HCT116 (cell line): ENCODE results near the gene LIPG. TPM values are rescaled to one million over a fixed set of nuclear protein-coding genes. Genes with fewer than 3 reads are reported as not detected.

Source experiments
- ATAC-seq: fragments of 200-7000 bp; cut with Tn5 transposase; 2 replicates; pipeline ENCODE4 v1.9.1; 2020; ENCODE audit warnings: mild to moderate bottlenecking, moderate library complexity
- BruUV-seq: library from RNA; stranded (reverse); fragments of 400-500 nt; replicated peaks from 2 replicates; lab custom pipeline; 2021; lab: Mats Ljungman, UMichigan
- CTCF ChIA-PET: fragments of 300-600 bp; sonication (Branson Sonifier 250); formaldehyde crosslinking; loops from one replicate; lab custom pipeline; 2021; ENCODE audit warnings: antibody characterized with exemption; lab: Charles Lee
- POLR2A ChIA-PET: fragments of 300-600, 350-600 bp; sonication (Branson Sonifier 250); formaldehyde crosslinking; loops from one replicate; lab custom pipeline; 2021; ENCODE audit warnings: antibody characterized with exemption; lab: Charles Lee
- RAD21 ChIA-PET, 2 experiments: fragments of 300-600 bp; sonication (Branson Sonifier 250); formaldehyde crosslinking; loops; one replicate each; lab custom pipeline; 2023; ENCODE audit warnings: low total read pairs in 2 of 2; ENCODE audit not compliant: uncharacterized antibody in 2 of 2, unreplicated experiment in 2 of 2, low non-redundant PET in 1 of 2; lab: Charles Lee
- DNase-seq: peaks from one replicate; pipeline ENCODE4 v3.0.0-alpha.2; 2010; ENCODE audit warnings: low read depth, low spot score
- H2AFZ ChIP-seq: fragments of 200-600 bp; shearing (Covaris generic), sonication (generic); 2 replicates; pipeline ENCODE4 v1.6.1; 2017; ENCODE audit warnings: low read depth, mixed run types, mixed read lengths, antibody characterized with exemption, low read length; ENCODE audit not compliant: poor library complexity, severe bottlenecking
- H3K27ac ChIP-seq: 2 replicates; pipeline ENCODE4 v1.5.1; 2012; ENCODE audit warnings: low read depth, low read length
- H3K27me3 ChIP-seq: fragments of 200-600 bp; sonication (generic); 2 replicates; pipeline ENCODE4 v1.6.1; 2016; ENCODE audit warnings: mixed run types, low read length, mixed read lengths; ENCODE audit not compliant: insufficient read depth
- H3K36me3 ChIP-seq, 2 experiments: fragments of 200-500 bp in 1 of 2; fragments of 200-600 bp in 1 of 2; sonication (Bioruptor generic) in 1 of 2; sonication (generic) in 1 of 2; 2 replicates each; pipeline versions ENCODE4 v1.5.1 to v1.6.1; 2014 to 2016; ENCODE audit warnings: low read length in 2 of 2, inconsistent platforms in 1 of 2, mixed read lengths in 1 of 2, mixed run types in 1 of 2; ENCODE audit not compliant: insufficient read depth in 2 of 2, control insufficient read depth in 1 of 2
- H3K4me1 ChIP-seq, 2 experiments: fragments of 200-600 bp in 1 of 2; sonication (generic) in 1 of 2; 2 replicates each; pipeline versions ENCODE4 v1.5.1 to v1.6.1; 2012 to 2017; ENCODE audit warnings: low read length in 2 of 2, inconsistent platforms in 1 of 2, mild to moderate bottlenecking in 1 of 2, mixed read lengths in 1 of 2, mixed run types in 1 of 2, moderate library complexity in 1 of 2; ENCODE audit not compliant: insufficient read depth in 2 of 2, control insufficient read depth in 1 of 2
- H3K4me2 ChIP-seq: fragments of 200-600 bp; sonication (generic); 2 replicates; pipeline ENCODE4 v1.6.1; 2017; ENCODE audit warnings: mixed run types, low read length, mixed read lengths
- H3K4me3 ChIP-seq, 2 experiments: fragments of 200-600 bp in 1 of 2; sonication (generic) in 1 of 2; replicated peaks in 1 of 2; 2 replicates each; pipeline ENCODE4 v1.5.1; 2011 to 2016; ENCODE audit warnings: low read length in 2 of 2, control low read depth in 1 of 2, low read depth in 1 of 2, mild to moderate bottlenecking in 1 of 2, mixed read lengths in 1 of 2, mixed run types in 1 of 2
- H3K79me2 ChIP-seq: fragments of 200-600 bp; sonication (generic); 2 replicates; pipeline ENCODE4 v1.6.1; 2017; ENCODE audit warnings: mild to moderate bottlenecking, mixed run types, low read length, moderate library complexity, mixed read lengths; ENCODE audit not compliant: insufficient read depth
- H3K9ac ChIP-seq: fragments of 200-600 bp; sonication (generic); 2 replicates; pipeline ENCODE4 v1.6.1; 2016; ENCODE audit warnings: low read length, mixed read lengths
- H3K9me2 ChIP-seq: fragments of 200-600 bp; sonication (generic), shearing (Covaris generic); 2 replicates; pipeline ENCODE4 v1.6.1; 2017; ENCODE audit warnings: mixed run types, mild to moderate bottlenecking, moderate library complexity; ENCODE audit not compliant: insufficient read depth
- H3K9me3 ChIP-seq, 2 experiments: fragments of 200-500 bp in 1 of 2; fragments of 200-600 bp in 1 of 2; sonication (Bioruptor generic) in 1 of 2; sonication (generic) in 1 of 2; 2 replicates each; pipeline ENCODE4 v1.6.1; 2014 to 2017; ENCODE audit warnings: low read length in 2 of 2, mixed read lengths in 2 of 2, inconsistent platforms in 1 of 2, low read depth in 1 of 2, mild to moderate bottlenecking in 1 of 2, mixed run types in 1 of 2, moderate library complexity in 1 of 2; ENCODE audit not compliant: control insufficient read depth in 1 of 2, insufficient read depth in 1 of 2
- H4K20me1 ChIP-seq: fragments of 200-600 bp; sonication (generic), shearing (Covaris generic); 2 replicates; pipeline ENCODE4 v1.6.1; 2017; ENCODE audit warnings: mixed run types, mild to moderate bottlenecking, moderate library complexity; ENCODE audit not compliant: insufficient read depth
- ATF3 ChIP-seq: IDR thresholded peaks from 2 replicates; pipeline ENCODE4 v1.6.1; 2012
- CBX3 ChIP-seq: IDR thresholded peaks from 2 replicates; pipeline ENCODE4 v1.6.1; 2012; ENCODE audit warnings: low read depth
- CEBPB ChIP-seq: IDR thresholded peaks from 2 replicates; pipeline ENCODE4 v1.6.1; 2012; ENCODE audit warnings: low read depth
- CTCF ChIP-seq, 3 experiments: fragments of 200-600 bp in 1 of 3; sonication (generic) in 1 of 3; IDR thresholded peaks in 2 of 3; conservative IDR thresholded peaks in 1 of 3; 2 replicates each; pipeline ENCODE4 v1.5.1; 2012 to 2017; ENCODE audit warnings: low read depth in 2 of 3, low read length in 2 of 3, antibody characterized with exemption in 1 of 3, borderline replicate concordance in 1 of 3, control low read depth in 1 of 3, mild to moderate bottlenecking in 1 of 3, mixed read lengths in 1 of 3, mixed run types in 1 of 3, moderate library complexity in 1 of 3; ENCODE audit not compliant: insufficient read depth in 1 of 3
- EGR1 ChIP-seq: IDR thresholded peaks from 2 replicates; pipeline ENCODE4 v1.6.1; 2012; ENCODE audit warnings: low read depth
- EZH2 ChIP-seq: fragments of 200-600 bp; sonication (generic); IDR thresholded peaks from 2 replicates; pipeline ENCODE4 v1.6.1; 2017; ENCODE audit warnings: antibody characterized with exemption, mixed run types
- EZH2phosphoT487 ChIP-seq: fragments of 200-600 bp; IDR thresholded peaks from 2 replicates; pipeline ENCODE4 v1.6.1; 2018; ENCODE audit warnings: antibody characterized with exemption, borderline replicate concordance
- FOSL1 ChIP-seq: IDR thresholded peaks from 2 replicates; pipeline ENCODE4 v1.6.1; 2012; ENCODE audit warnings: low read depth
- JUND ChIP-seq: IDR thresholded peaks from 2 replicates; pipeline ENCODE4 v1.6.1; 2012
- MAX ChIP-seq: IDR thresholded peaks from 2 replicates; pipeline ENCODE4 v1.6.1; 2012
- POLR2A ChIP-seq: IDR thresholded peaks from 2 replicates; pipeline ENCODE4 v1.7.0; 2011; ENCODE audit warnings: borderline replicate concordance; ENCODE audit not compliant: insufficient read depth, insufficient read length; ENCODE audit errors: extremely low read depth
- RAD21 ChIP-seq: IDR thresholded peaks from 2 replicates; pipeline ENCODE4 v1.6.1; 2012; ENCODE audit warnings: low read depth, mild to moderate bottlenecking
- REST ChIP-seq: IDR thresholded peaks from 2 replicates; pipeline ENCODE4 v1.6.1; 2012; ENCODE audit warnings: low read depth
- SIN3A ChIP-seq: IDR thresholded peaks from 2 replicates; pipeline ENCODE4 v1.6.1; 2012; ENCODE audit warnings: low read depth
- SP1 ChIP-seq: IDR thresholded peaks from 2 replicates; pipeline ENCODE4 v1.6.1; 2012; ENCODE audit warnings: low read depth
- SRF ChIP-seq: IDR thresholded peaks from 2 replicates; pipeline ENCODE4 v1.6.1; 2012; ENCODE audit warnings: low read depth
- YY1 ChIP-seq: IDR thresholded peaks from 2 replicates; pipeline ENCODE4 v1.6.1; 2011; ENCODE audit warnings: low read length, low read depth, moderate library complexity, mild to moderate bottlenecking; ENCODE audit not compliant: insufficient replicate concordance; ENCODE audit errors: extremely low read depth
- ZNF274 ChIP-seq: fragments of 200-500 bp; sonication (Bioruptor generic); IDR thresholded peaks from 2 replicates; pipeline ENCODE4 v1.6.1; 2014; ENCODE audit warnings: mild to moderate bottlenecking, low read depth, low read length, inconsistent platforms
- intact Hi-C: fragments of 100-400 bp; cut with micrococcal nuclease; formaldehyde crosslinking; loops from 2 replicates; pipeline ENCODE4 v1.10.0; 2022
- total RNA-seq: library from RNA; stranded (reverse); gene quantifications from one replicate; pipeline ENCODE4 v1.2.1, GENCODE V29; 2021; ENCODE audit not compliant: unreplicated experiment

The LIPG gene
- total RNA-seq, 1 experiment from 2014 or later: 2.6 TPM

- no peak for TF ChIP-seq REST
- TF ChIP-seq EGR1: no peak
Observed at GRCh38 chr18:49591775-49592174, 29.9 kb downstream of the LIPG start (continued).

- Histone ChIP-seq H3K9ac (no peak overlapping the region), H3K36me3 (no peaks in the 10 kb centered on the region), H3K79me2 (no peaks in the 10 kb centered on the region), H3K9me2 (no peaks in the 10 kb centered on the region), H3K27ac (no peak overlapping the region), H3K27me3 (no peaks in the 10 kb centered on the region), H3K4me3 (no peak overlapping the region), H4K20me1 (no peaks in the 10 kb centered on the region), H2AFZ (no peak overlapping the region), H3K9me3 (no peaks in the 10 kb centered on the region), H3K4me1 (no peaks in the 10 kb centered on the region), H3K4me2 (no peak overlapping the region)
- ChIA-PET CTCF (no interaction called here), RAD21 (no interaction called here), POLR2A (no interaction called here)
- BruUV-seq: no TSS peak
- DNase-seq: no peak
- no peak for ATAC-seq
- intact Hi-C loops: no loop called here
- no peak for TF ChIP-seq EZH2
- TF ChIP-seq SP1: no peak
- TF ChIP-seq YY1: no peak
- no peak for TF ChIP-seq CTCF (IDR thresholded peaks at IDR 0.05 in 2 of 3, conservative IDR thresholded peaks at IDR 0.05 in 1 of 3; ENCODE audit: borderline replicate concordance in 1 of 3, insufficient read depth in 1 of 3, low read depth in 2 of 3, low read length in 2 of 3)
- no peak for TF ChIP-seq SIN3A
- no peak for TF ChIP-seq SRF
- TF ChIP-seq ATF3: no peak
- TF ChIP-seq REST: no peak
- no peak for TF ChIP-seq JUND
- no peak for TF ChIP-seq ZNF274
- TF ChIP-seq POLR2A: no peak
- TF ChIP-seq CBX3: no peak
- no peak for TF ChIP-seq MAX
- no peak for TF ChIP-seq EZH2phosphoT487
- no peak for TF ChIP-seq RAD21
- TF ChIP-seq EGR1: no peak
- TF ChIP-seq CEBPB: no peak
- TF ChIP-seq FOSL1: no peak
Observed at GRCh38 chr18:49596687-49597086, 34.8 kb downstream of the LIPG start.
